ENCODE measurements around the gene KRT28.

DNA sequence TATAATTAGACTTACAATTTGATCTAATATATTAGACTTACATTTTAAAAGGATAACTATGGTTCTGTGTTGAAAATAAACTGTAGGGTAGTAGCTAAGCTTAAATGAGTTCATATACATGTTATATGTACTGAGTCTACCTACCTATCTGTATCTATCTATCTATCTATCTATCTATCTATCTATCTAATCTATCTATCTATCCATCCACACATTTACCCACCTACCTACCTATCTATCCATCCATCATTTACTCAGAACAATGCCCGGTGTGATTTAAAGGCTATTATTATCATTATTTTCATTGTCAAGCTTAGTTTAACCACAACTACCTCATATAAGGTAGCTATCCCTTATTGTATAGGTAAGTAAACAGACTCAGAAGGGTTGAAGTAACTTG lies 15.6 kb upstream of the KRT28 start:
- TF ChIP-seq, protein P1, sequence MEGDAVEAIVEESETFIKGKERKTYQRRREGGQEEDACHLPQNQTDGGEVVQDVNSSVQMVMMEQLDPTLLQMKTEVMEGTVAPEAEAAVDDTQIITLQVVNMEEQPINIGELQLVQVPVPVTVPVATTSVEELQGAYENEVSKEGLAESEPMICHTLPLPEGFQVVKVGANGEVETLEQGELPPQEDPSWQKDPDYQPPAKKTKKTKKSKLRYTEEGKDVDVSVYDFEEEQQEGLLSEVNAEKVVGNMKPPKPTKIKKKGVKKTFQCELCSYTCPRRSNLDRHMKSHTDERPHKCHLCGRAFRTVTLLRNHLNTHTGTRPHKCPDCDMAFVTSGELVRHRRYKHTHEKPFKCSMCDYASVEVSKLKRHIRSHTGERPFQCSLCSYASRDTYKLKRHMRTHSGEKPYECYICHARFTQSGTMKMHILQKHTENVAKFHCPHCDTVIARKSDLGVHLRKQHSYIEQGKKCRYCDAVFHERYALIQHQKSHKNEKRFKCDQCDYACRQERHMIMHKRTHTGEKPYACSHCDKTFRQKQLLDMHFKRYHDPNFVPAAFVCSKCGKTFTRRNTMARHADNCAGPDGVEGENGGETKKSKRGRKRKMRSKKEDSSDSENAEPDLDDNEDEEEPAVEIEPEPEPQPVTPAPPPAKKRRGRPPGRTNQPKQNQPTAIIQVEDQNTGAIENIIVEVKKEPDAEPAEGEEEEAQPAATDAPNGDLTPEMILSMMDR (IDR thresholded peaks at IDR 0.05) = no peak
- no peak for TF ChIP-seq EZH2 (IDR thresholded peaks at IDR 0.05)

Data from neural progenitor cell (in vitro differentiated cells).